ENCODE data around the gene NIT1. TPM values are rescaled to one million over a fixed set of nuclear protein-coding genes. Genes with fewer than 3 reads are reported as not detected.

NIT1 gene
- total and polyA plus RNA-seq, 2 of the 8 experiments (the other 6 are each of a cell fraction or from before 2014, with no cell fraction given): 33.0 to 40.4 TPM

- Histone ChIP-seq H2BK5ac (ENCODE audit: low read depth, low read length) (no peak overlapping the region), H2BK20ac (ENCODE audit: low read length) (no peak overlapping the region), H3K4me2 (ENCODE audit: insufficient read depth in 1 of 2, low read depth in 2 of 2, low read length in 2 of 2) (no peak overlapping the region), H4K8ac (ENCODE audit: extremely low read depth, insufficient read depth, low read length) (no peak overlapping the region), H2AK5ac (ENCODE audit: low read depth, low read length) (no peak overlapping the region), H3K23me2 (ENCODE audit: low read depth, low read length) (peaks cover 17% of the 10 kb centered on the region), H3K4ac (replicated peaks; ENCODE audit: insufficient read length, low read depth, low read length) (no peak overlapping the region), H4K20me1 (replicated peaks in 1 of 2; ENCODE audit: control insufficient read depth in 1 of 2, insufficient read depth in 2 of 2, low read length in 2 of 2) (no peaks in the 10 kb centered on the region), H2AFZ (ENCODE audit: low read length) (no peak overlapping the region), H2BK15ac (ENCODE audit: low read length) (no peak overlapping the region), H3K4me3 (ENCODE audit: extremely low read depth in 1 of 4, insufficient read depth in 2 of 4, low read depth in 3 of 4, low read length in 4 of 4) (no peak overlapping the region), H3K27me3 (replicated peaks in 1 of 4; ENCODE audit: control insufficient read depth in 3 of 4, extremely low read depth in 1 of 4, insufficient read depth in 3 of 4, low read length in 3 of 4) (no peaks in the 10 kb centered on the region), H3K79me2 (ENCODE audit: control insufficient read depth in 1 of 2, insufficient read depth in 2 of 2, low read length in 2 of 2) (no peaks in the 10 kb centered on the region; a peak in 1 of 4 replicates), H4K91ac (replicated peaks; ENCODE audit: insufficient read length, low read length) (no peak overlapping the region), H3K9me3 (ENCODE audit: insufficient read depth in 2 of 2, low read depth in 1 of 2, low read length in 1 of 2) (no peaks in the 10 kb centered on the region), H4K5ac (ENCODE audit: insufficient read length, low read depth, low read length) (no peak overlapping the region), H3K4me1 (replicated peaks in 1 of 4; ENCODE audit: control insufficient read depth in 3 of 4, insufficient read depth in 4 of 4, low read length in 3 of 4) (peaks cover 0 to 22% (median 9%) of the 10 kb centered on the region in 4 experiments; a peak in 5 of 7 replicates), H3K27ac (ENCODE audit: low read depth, low read length) (no peak overlapping the region), H2BK12ac (ENCODE audit: low read depth, low read length) (no peak overlapping the region), H3K9ac (replicated peaks in 1 of 4; ENCODE audit: extremely low read depth in 1 of 4, low read depth in 3 of 4, low read length in 3 of 4) (no peak overlapping the region), H3K18ac (ENCODE audit: extremely low read depth, low read length) (no peak overlapping the region), H2BK120ac (replicated peaks; ENCODE audit: low read depth, low read length) (no peak overlapping the region), H3K36me3 (ENCODE audit: control insufficient read depth in 2 of 4, insufficient read depth in 4 of 4, low read length in 3 of 4) (peaks cover 0 to 7% (median 5%) of the 10 kb centered on the region in 4 experiments; a peak in 4 of 8 replicates), H3K79me1 (ENCODE audit: low read depth, low read length) (no peaks in the 10 kb centered on the region; the same call in 1 of the 2 replicates), H3K56ac (replicated peaks; ENCODE audit: insufficient read length, low read depth, low read length) (no peak overlapping the region), H3K14ac (ENCODE audit: insufficient read length) (no peak overlapping the region), H3K23ac (ENCODE audit: insufficient read length) (no peak overlapping the region)
- CTCF ChIA-PET (ENCODE audit: partially characterized antibody): interaction anchor here (0.6 to 5.2 kb wide), 5 partner anchors 8 to 66 kb away, joined by 3 to 32 read pairs (median 3); partner anchors contain the start of gene UFC1
- DNase-seq (ENCODE audit: low read depth in 1 of 2, low spot score in 2 of 2): no peak
- WGBS, 2 experiments (ENCODE audit: extremely low coverage in 1 of 2, insufficient coverage in 1 of 2, insufficient read length in 1 of 2, insufficient replicate concordance in 2 of 2, low coverage in 1 of 2, low lambda C conversion rate in 2 of 2, missing lambda C conversion rate in 1 of 2): 95% methylated on average over 10 of the region's 10 CpGs; no CpG with 5 or more reads in 1 of the 2 experiments
- POLR2A ChIA-PET (ENCODE audit: partially characterized antibody): interaction anchor here (0.7 to 2.2 kb wide), 4 partner anchors 9 to 39 kb away, joined by 3 to 8 read pairs (median 4); partner anchors contain the start of genes DEDD, NDUFS2 and UFC1
- no peak for FAIRE-seq
- TF ChIP-seq GABPA (IDR thresholded peaks at IDR 0.05; ENCODE audit: borderline replicate concordance, insufficient read depth, low read length) (no peak), SAP30 (IDR thresholded peaks at IDR 0.05; ENCODE audit: insufficient read depth, insufficient replicate concordance, low read length) (no peak), BACH1 (IDR thresholded peaks at IDR 0.05; ENCODE audit: low read length) (no peak), RBBP5 (IDR thresholded peaks at IDR 0.05; ENCODE audit: borderline replicate concordance, low read depth, low read length) (no peak), SRF (IDR thresholded peaks at IDR 0.05; ENCODE audit: low read depth, low read length) (no peak), ASH2L (IDR thresholded peaks at IDR 0.05; ENCODE audit: low read length) (no peak), YY1 (IDR thresholded peaks at IDR 0.05; ENCODE audit: low read depth, low read length) (no peak), KDM1A (IDR thresholded peaks at IDR 0.05; ENCODE audit: borderline replicate concordance, low read length) (no peak), KDM4A (IDR thresholded peaks at IDR 0.05; ENCODE audit: low read depth, low read length, severe bottlenecking) (no peak), CHD2 (IDR thresholded peaks at IDR 0.05; ENCODE audit: low read length) (no peak), BRCA1 (IDR thresholded peaks at IDR 0.05; ENCODE audit: low read depth, low read length) (no peak), RFX5 (IDR thresholded peaks at IDR 0.05; ENCODE audit: borderline replicate concordance, low read depth, low read length) (no peak), JUND (IDR thresholded peaks at IDR 0.05; ENCODE audit: low read length) (no peak), HDAC6 (IDR thresholded peaks at IDR 0.05; ENCODE audit: low read depth, low read length) (no peak), SIN3A (conservative IDR thresholded peaks at IDR 0.05 in 1 of 2, IDR thresholded peaks at IDR 0.05 in 1 of 2; ENCODE audit: low read depth in 1 of 2, low read length in 2 of 2) (no peak)
Measured at GRCh38 chr1:161162806-161163205, 44.9 kb downstream of the NIT1 start.

Data from H1 (cell line).